HepG2 (cell line): ENCODE measurements around the gene KIF25.

Experiments used
- CHD4 ChIP-seq: fragments of 200-600 bp; sonication (generic); IDR thresholded peaks from 2 replicates; pipeline ENCODE4 v1.7.0; 2017; ENCODE audit warnings: mild to moderate bottlenecking, low read length, borderline replicate concordance
- NFATC3 ChIP-seq: sonication (generic); formaldehyde crosslinking; IDR thresholded peaks from 2 replicates; pipeline ENCODE4 v1.5.1; 2020; ENCODE audit warnings: mild to moderate bottlenecking, missing genetic modification reagents
- ZNF781 ChIP-seq: sonication (generic); formaldehyde crosslinking; IDR thresholded peaks from 2 replicates; pipeline ENCODE4 v1.5.1; 2020; ENCODE audit warnings: borderline replicate concordance, mild to moderate bottlenecking, missing genetic modification reagents; ENCODE audit errors: not compliant biosample characterization
- TF ChIP-seq, protein P1 (sequence below): sonication (generic); IDR thresholded peaks from 2 replicates; pipeline ENCODE4 v1.6.1; 2016; ENCODE audit warnings: low read depth, borderline replicate concordance
- TF ChIP-seq, protein P2 (sequence below): sonication (generic); formaldehyde crosslinking; IDR thresholded peaks from 2 replicates; pipeline ENCODE4 v1.5.0; 2020; ENCODE audit warnings: mild to moderate bottlenecking, missing genetic modification reagents

DNA sequence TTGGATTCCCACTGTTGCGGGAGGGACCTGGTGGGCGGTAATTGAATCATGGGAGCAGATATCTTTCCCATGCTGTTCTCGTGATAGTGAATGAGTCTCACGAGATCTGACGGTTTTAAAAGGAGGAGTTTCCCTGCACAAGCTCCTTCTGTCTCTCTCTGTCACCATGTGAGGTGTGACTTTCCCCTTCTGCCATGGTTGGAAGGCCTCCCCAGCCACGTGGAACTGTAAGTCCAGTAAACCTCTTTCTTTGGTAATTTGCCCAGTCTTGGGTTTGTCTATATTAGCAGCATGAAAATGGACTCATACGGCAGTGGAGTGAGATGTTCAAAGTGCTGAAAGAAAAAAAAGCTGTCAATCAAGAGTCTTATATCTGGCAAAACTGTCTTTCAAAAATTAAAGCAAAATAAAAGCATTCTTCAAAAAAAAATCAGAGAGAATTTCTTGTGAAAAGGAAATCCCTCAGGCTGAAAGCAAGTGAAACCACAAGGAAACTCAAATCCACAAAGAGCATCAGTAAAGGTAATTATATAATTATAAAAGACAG is 15.5 kb upstream of the KIF25 start:
- TF ChIP-seq ZNF781 (CRISPR knock-in tag) (no peak), NFATC3 (no peak), CHD4 (no peak)
- TF ChIP-seq, protein P1, sequence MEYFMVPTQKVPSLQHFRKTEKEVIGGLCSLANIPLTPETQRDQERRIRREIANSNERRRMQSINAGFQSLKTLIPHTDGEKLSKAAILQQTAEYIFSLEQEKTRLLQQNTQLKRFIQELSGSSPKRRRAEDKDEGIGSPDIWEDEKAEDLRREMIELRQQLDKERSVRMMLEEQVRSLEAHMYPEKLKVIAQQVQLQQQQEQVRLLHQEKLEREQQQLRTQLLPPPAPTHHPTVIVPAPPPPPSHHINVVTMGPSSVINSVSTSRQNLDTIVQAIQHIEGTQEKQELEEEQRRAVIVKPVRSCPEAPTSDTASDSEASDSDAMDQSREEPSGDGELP = no peak
- TF ChIP-seq, protein P2, sequence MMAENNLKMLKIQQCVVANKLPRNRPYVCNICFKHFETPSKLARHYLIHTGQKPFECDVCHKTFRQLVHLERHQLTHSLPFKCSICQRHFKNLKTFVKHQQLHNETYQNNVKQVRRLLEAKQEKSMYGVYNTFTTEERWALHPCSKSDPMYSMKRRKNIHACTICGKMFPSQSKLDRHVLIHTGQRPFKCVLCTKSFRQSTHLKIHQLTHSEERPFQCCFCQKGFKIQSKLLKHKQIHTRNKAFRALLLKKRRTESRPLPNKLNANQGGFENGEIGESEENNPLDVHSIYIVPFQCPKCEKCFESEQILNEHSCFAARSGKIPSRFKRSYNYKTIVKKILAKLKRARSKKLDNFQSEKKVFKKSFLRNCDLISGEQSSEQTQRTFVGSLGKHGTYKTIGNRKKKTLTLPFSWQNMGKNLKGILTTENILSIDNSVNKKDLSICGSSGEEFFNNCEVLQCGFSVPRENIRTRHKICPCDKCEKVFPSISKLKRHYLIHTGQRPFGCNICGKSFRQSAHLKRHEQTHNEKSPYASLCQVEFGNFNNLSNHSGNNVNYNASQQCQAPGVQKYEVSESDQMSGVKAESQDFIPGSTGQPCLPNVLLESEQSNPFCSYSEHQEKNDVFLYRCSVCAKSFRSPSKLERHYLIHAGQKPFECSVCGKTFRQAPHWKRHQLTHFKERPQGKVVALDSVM (CRISPR knock-in tag) = no peak
